Osteoblast (primary cell): ENCODE results near the gene TTLL9. TPM values are rescaled to one million over a fixed set of nuclear protein-coding genes. Genes with fewer than 3 reads are reported as not detected.

Source experiments
- DNase-seq: peaks from one replicate; pipeline ENCODE4 v3.0.0; 2011; ENCODE audit warnings: low spot score, mixed read lengths; ENCODE audit not compliant: insufficient read length; ENCODE audit errors: missing footprints
- H2AFZ ChIP-seq: 2 replicates; pipeline ENCODE4 v1.6.0; 2011; ENCODE audit warnings: mild to moderate bottlenecking, low read length
- H3K27ac ChIP-seq: 2 replicates; pipeline ENCODE4 v1.5.1; 2011; ENCODE audit warnings: mild to moderate bottlenecking, low read depth, low read length, moderate library complexity
- H3K27me3 ChIP-seq: 2 replicates; pipeline ENCODE4 v1.6.0; 2012; ENCODE audit warnings: mild to moderate bottlenecking, control low read depth, inconsistent platforms, low read length, moderate library complexity; ENCODE audit not compliant: insufficient read depth
- H3K36me3 ChIP-seq: 2 replicates; pipeline ENCODE4 v1.5.1; 2011; ENCODE audit warnings: mild to moderate bottlenecking, low read length, control low read depth, moderate library complexity; ENCODE audit not compliant: insufficient read depth
- H3K4me1 ChIP-seq: 2 replicates; pipeline ENCODE4 v1.5.1; 2011; ENCODE audit warnings: mild to moderate bottlenecking, low read length, control low read depth, moderate library complexity; ENCODE audit not compliant: insufficient read depth
- H3K4me2 ChIP-seq: 2 replicates; pipeline ENCODE4 v1.6.0; 2011; ENCODE audit warnings: mild to moderate bottlenecking, low read length; ENCODE audit not compliant: insufficient read depth
- H3K4me3 ChIP-seq: fragments of 200-600 bp; sonication (generic); 3 replicates; pipeline ENCODE4 v1.5.1; 2012; ENCODE audit warnings: mild to moderate bottlenecking, low read length, inconsistent platforms; ENCODE audit not compliant: insufficient read depth
- H3K79me2 ChIP-seq: 2 replicates; pipeline ENCODE4 v1.6.0; 2012; ENCODE audit warnings: mild to moderate bottlenecking, low read length, control low read depth, inconsistent platforms; ENCODE audit not compliant: insufficient read depth
- H3K9me3 ChIP-seq: 2 replicates; pipeline ENCODE4 v1.5.1; 2011; ENCODE audit warnings: low read depth, low read length, control low read depth
- H4K20me1 ChIP-seq: 2 replicates; pipeline ENCODE4 v1.6.0; 2012; ENCODE audit warnings: mild to moderate bottlenecking, low read length, control low read depth; ENCODE audit not compliant: insufficient read depth
- total RNA-seq: library from RNA; depleted of rRNA; stranded (reverse); fragments of >200 nt; gene quantifications from 2 replicates; pipeline ENCODE4 v1.2.3, GENCODE V29; 2012
- TF ChIP-seq, protein P1 (sequence below): IDR thresholded peaks from 2 replicates; pipeline ENCODE4 v1.5.1; 2011; ENCODE audit warnings: mild to moderate bottlenecking, low read depth, low read length, moderate library complexity; ENCODE audit errors: extremely low read depth

The TTLL9 gene
- total RNA-seq, 1 donor: 0.72 TPM

DNA sequence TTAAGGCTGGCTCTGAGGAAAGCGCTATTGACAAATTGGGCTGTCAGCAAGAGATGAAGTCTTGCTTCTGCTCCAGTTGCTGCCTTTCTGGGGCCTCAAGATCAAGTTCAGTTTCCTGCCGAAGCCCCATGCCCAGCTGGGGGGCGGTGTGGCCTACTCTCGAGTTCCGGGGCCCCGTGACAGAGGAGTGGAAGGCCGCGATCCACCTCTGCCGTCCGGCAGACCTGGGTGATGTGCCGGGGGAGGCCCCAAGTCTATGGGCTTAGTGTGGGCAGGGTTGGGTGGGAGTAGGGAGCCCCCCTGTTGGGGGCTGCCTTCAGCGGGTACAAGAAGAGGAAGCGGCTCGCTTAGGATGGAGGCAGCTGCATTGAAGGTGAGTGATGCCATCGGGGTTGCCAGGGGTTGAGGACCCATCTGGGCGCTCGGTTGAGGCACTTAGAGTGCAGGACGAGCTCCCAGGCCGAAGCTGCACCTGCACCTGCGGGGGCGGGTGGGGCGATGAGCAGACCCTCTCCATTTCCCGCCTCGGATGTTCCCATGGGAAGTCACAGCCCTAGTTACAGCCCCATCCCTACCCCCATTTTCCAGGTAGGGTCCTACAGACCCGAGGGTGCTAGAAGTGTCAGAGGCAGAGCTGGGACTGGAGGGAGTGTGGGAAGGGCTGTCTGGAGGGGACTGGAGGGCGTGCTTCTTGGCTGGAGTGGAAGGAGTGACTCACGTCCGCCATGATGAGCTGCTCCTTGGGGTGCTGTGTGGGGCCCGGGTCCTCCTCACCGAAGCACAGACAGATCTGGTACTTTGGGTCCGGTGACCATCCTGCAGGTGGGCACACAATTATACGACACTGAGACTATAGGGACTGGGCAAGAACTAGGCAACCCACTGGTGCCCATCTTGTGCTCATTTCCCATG, 22.1 kb upstream of the TTLL9 start:
- H3K36me3 ChIP-seq: no peaks in the 10 kb centered on the region
- no peak overlapping the region for H3K4me2 ChIP-seq

DNA sequence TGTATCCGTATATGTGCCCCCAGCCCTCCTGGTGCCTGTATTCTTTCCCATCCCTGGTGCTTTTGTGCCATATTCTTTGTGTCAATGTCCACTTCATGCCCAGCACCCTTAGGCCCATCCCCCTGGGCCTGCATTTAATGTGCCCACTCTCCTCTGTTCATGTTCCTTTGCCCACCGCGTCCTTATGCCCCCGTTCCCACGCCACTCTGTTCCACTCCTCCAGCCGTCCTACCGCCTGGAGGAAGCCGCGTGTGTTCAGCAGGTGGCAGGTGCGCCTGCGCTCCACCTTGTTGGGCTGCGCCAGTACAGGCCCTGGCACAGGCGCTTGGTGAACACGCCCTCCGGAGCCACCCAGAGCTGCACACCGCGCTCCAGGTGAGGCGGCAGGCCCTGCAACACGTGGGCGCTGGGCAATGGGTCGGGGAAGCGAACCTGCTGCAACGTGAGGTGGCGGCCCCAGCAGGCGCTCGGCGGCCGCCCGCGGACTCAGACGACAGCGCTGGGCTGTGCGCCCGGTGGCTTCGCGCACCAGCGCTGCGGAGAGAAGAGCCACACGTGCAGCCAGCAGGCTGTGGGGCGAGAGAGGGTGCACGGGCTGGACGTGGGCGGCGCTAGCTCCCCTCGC, 21.0 kb upstream of the TTLL9 start:
- Histone ChIP-seq H3K27ac (no peak overlapping the region), H3K4me3 (no peak overlapping the region), H3K36me3 (no peaks in the 10 kb centered on the region), H3K27me3 (peaks cover 42% of the 10 kb centered on the region), H3K4me2 (no peak overlapping the region), H4K20me1 (no peaks in the 10 kb centered on the region), H3K79me2 (no peaks in the 10 kb centered on the region), H2AFZ (no peak overlapping the region), H3K9me3 (no peaks in the 10 kb centered on the region), H3K4me1 (peaks cover 7% of the 10 kb centered on the region)
- TF ChIP-seq, protein P1, sequence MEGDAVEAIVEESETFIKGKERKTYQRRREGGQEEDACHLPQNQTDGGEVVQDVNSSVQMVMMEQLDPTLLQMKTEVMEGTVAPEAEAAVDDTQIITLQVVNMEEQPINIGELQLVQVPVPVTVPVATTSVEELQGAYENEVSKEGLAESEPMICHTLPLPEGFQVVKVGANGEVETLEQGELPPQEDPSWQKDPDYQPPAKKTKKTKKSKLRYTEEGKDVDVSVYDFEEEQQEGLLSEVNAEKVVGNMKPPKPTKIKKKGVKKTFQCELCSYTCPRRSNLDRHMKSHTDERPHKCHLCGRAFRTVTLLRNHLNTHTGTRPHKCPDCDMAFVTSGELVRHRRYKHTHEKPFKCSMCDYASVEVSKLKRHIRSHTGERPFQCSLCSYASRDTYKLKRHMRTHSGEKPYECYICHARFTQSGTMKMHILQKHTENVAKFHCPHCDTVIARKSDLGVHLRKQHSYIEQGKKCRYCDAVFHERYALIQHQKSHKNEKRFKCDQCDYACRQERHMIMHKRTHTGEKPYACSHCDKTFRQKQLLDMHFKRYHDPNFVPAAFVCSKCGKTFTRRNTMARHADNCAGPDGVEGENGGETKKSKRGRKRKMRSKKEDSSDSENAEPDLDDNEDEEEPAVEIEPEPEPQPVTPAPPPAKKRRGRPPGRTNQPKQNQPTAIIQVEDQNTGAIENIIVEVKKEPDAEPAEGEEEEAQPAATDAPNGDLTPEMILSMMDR: no peak
- peak; percentile 79 for DNase-seq

More for the DNA sequence above, 22.1 kb upstream of the TTLL9 start:
- Histone ChIP-seq H3K27ac (no peak overlapping the region), H3K27me3 (peaks cover 35% of the 10 kb centered on the region), H4K20me1 (no peaks in the 10 kb centered on the region), H3K79me2 (no peaks in the 10 kb centered on the region), H3K9me3 (no peaks in the 10 kb centered on the region), H3K4me1 (peaks cover 16% of the 10 kb centered on the region), H2AFZ (no peak overlapping the region), H3K4me3 (no peak overlapping the region)
- TF ChIP-seq, protein P1: no peak
- no peak for DNase-seq

DNA sequence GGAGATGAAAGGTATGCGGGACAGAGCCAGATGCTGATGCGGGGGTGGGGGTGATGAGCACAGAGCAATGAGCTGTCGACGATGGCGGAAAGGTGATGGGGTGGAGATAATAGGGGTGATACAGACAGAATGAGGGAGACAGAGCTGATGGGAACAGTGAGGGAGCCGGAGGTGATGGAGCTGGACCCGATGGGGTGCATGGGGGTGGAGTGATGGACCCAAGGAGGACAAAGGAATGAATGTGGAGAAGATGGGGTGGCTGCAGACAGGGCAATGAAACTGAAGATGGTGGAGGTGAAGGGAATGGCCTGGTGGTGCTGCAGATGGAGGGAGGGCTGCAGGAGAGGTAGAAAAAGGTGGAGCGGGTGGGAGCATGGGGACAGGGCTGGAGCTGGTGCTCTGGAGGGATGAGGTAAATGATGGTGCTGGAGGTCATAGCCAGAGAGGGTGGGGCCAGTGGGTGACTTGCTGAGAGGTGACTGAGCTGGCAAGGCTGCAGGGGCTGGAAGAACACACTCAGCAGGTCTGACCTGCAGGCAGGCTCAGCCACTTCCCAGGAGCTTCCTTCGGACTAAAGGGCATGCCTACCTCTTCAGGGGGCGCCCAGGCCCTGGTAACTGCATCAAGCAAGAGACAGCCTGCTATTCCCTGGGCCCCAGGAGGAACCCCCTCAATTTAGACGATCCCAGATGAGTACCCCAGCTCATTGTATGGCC, 19.0 kb upstream of the TTLL9 start:
- Histone ChIP-seq H3K27me3 (peaks cover 51% of the 10 kb centered on the region), H3K4me1 (no peaks in the 10 kb centered on the region), H3K79me2 (no peaks in the 10 kb centered on the region), H2AFZ (no peak overlapping the region), H3K4me3 (no peak overlapping the region), H4K20me1 (no peaks in the 10 kb centered on the region), H3K4me2 (no peak overlapping the region), H3K27ac (no peak overlapping the region), H3K9me3 (no peaks in the 10 kb centered on the region), H3K36me3 (no peaks in the 10 kb centered on the region)
- DNase-seq: peak; percentile 81
- TF ChIP-seq, protein P1: no peak
